ENCODE measurements around the gene BUB1B.

GRCh38 chr15:40115670-40116093 lies 45.2 kb upstream of the BUB1B start:
- TF ChIP-seq CTCF (IDR thresholded peaks at IDR 0.05) (no peak), SIN3A (IDR thresholded peaks at IDR 0.05; ENCODE audit: borderline replicate concordance, insufficient read depth, low read depth, low read length) (no peak), POLR2AphosphoS5 (IDR thresholded peaks at IDR 0.05; ENCODE audit: low read depth, low read length) (no peak)

Measured in Panc1 (cell line).